GM12801 (cell line): ENCODE measurements around the gene KRTAP4-8.

ENCODE experiments used
- CTCF ChIP-seq: IDR thresholded peaks from one replicate; pipeline ENCODE4 v1.5.1; 2011; ENCODE audit warnings: control low read depth; ENCODE audit not compliant: insufficient read length; ENCODE audit errors: extremely low read depth

The KRTAP4-8 gene

GRCh38 chr17:41098042-41098441 lies at the start of gene KRTAP4-8:
TSS of gene KRTAP4-8 (minus strand) at chr17:41098142. CDS start at chr17:41098084, 58 bp downstream.
- TF ChIP-seq CTCF, result no peak

GRCh38 chr17:41145261-41145660 lies 47.3 kb upstream of the KRTAP4-8 start:
- no peak for TF ChIP-seq CTCF

DNA sequence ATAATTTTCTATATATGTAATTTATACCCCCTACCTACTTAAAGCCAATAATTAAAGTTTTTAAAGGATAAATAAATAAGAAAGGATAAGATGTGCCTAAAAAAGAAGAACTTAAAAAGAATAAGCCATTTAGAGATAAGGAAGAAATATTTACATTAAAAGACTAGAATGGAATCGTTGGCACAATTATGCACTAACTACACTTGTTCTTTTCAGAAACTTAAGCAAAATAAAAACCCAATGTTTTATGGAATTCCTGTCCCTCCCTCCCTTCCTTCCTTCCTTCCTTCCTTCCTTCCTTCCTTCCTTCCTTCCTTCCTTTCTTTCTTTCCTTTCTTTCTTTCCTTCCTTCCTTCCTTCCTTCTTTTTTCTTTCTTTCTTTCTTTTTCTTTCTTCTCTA lies 46.9 kb upstream of the KRTAP4-8 start:
- no peak for TF ChIP-seq CTCF

DNA sequence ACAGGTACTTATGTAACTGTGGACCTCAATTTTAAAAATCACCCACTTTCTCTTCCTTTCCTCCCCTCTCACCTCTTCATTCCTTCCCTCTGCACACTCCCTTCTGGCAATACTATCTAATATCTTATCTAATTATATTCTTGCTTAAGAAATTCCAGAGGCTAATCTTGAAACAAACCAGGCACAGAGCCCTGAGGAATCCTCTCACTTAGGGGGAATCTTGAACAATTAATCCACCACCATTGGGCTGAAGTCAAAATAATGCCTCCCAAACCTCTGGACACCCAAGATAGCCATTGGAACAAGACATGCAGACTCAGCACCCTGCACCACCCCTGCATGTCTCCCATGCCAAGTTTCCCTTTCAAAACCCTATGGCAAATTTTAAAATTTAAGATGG lies 43.4 kb upstream of the KRTAP4-8 start:
- TF ChIP-seq CTCF, result no peak

GRCh38 chr17:41140360-41141131 lies 42.6 kb upstream of the KRTAP4-8 start, which contains the start of gene KRTAP4-6:
TSS of gene KRTAP4-6 (minus strand) at chr17:41140544. CDS start at chr17:41140487, 57 bp downstream.
- TF ChIP-seq CTCF, result no peak

DNA sequence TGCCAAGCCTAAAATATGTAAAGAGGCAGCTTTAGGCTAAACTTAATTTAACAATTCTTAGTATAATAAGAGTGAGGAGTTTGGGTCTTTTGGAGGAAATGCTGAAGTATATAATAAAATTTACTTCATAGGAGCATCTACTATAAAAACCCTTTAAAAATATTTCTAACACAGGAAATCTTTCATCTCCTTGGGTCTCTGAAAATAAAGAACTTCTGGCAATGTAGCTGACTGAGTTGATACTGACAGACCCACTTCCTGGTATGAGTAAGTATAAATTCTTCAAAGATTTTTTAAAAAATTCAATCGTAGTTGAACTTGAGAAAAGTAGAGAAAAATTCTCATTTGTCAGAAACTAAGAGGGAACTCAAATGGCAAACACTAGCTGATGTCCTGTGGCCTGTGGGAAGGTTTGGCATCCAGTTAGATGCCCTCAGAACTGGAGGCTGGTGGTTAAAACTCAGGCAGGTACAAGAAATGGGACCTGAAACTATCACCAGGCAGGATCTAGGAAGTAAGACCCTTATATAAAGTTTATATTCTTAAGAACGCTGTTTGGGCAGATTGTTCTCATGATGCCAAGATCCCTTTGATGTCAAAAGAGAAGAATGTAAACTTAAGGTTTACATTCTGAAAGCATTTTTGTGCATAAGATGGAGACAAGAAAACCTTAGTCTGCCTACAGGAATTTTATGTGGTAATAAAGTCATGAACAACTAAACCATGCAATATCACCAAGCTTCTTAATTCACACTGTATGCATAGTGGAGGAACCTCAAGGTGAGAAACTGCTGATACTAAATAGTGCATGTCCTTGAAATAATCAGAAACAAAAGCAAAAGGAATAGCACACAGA lies 36.2 kb upstream of the KRTAP4-8 start:
- no peak for TF ChIP-seq CTCF

DNA sequence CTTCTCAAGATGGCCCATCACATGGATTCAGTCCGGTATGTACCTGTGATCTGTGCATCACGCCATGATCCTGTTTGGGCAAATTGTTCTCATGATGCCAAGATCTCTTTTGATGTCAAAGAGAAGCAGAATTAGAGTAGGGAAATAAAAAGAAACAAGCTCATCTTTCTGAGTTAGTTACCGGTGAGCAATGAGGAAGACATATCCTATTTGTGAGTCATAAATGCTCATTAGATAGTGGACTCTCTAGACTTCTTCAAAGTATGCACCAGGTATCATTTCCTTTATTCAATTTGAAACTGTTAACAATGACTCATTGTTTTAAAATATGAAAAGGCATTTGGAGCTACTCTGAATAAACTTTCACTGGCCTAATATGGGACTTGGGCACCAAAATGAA lies 34.0 kb upstream of the KRTAP4-8 start:
- no peak for TF ChIP-seq CTCF
